Measurements from ENCODE around the gene SLIRP.
"Not testable (repeated sequence)": the region's sequence is repeated elsewhere in the genome, so short reads cannot be mapped to it uniquely, and the experiment has no call there.

The SLIRP gene

GRCh38 chr14:77707724-77708408 lies at the start of gene SLIRP, which contains the start of gene ALKBH1:
Gene SLIRP (plus strand): TSS chr14:77708103. CDS start chr14:77708112, 9 bp downstream.
Gene ALKBH1 (minus strand): TSS chr14:77708023. CDS start chr14:77708004, 19 bp downstream.
- DNase-seq (ENCODE audit: low spot score), result peak; percentile 89

- no peak for DNase-seq (ENCODE audit: low spot score)
These were observed 48.1 kb upstream of the SLIRP start for GRCh38 chr14:77659831-77660230.

GRCh38 chr14:77660754-77661153 lies 47.1 kb upstream of the SLIRP start:
- no peak for DNase-seq (ENCODE audit: low spot score)

- DNase-seq (ENCODE audit: low spot score), result not testable (repeated sequence)
These were observed 46.3 kb upstream of the SLIRP start for GRCh38 chr14:77661562-77661961.

- DNase-seq (ENCODE audit: low spot score), result no peak
These were observed 44.6 kb upstream of the SLIRP start for GRCh38 chr14:77663293-77663692.

GRCh38 chr14:77667331-77667730 lies 40.6 kb upstream of the SLIRP start:
- no peak for DNase-seq (ENCODE audit: low spot score)

- no peak for DNase-seq (ENCODE audit: low spot score)
These were observed 34.7 kb upstream of the SLIRP start for GRCh38 chr14:77673193-77673592.

- DNase-seq (ENCODE audit: low spot score), result no peak
These were observed 33.0 kb upstream of the SLIRP start for GRCh38 chr14:77674931-77675330.

- DNase-seq (ENCODE audit: low spot score), result peak; percentile 57
These were observed 26.4 kb upstream of the SLIRP start for GRCh38 chr14:77681196-77682157.

GRCh38 chr14:77682158-77682553 lies 25.7 kb upstream of the SLIRP start:
- peak; percentile 28 for DNase-seq (ENCODE audit: low spot score)

- no peak for DNase-seq (ENCODE audit: low spot score)
These were observed 16.6 kb upstream of the SLIRP start for GRCh38 chr14:77691259-77691658.

GRCh38 chr14:77707355-77707723 lies 564 bp upstream of the SLIRP start:
- peak; percentile 31 for DNase-seq (ENCODE audit: low spot score)

GRCh38 chr14:77708749-77709148 lies 846 bp downstream of the SLIRP start:
- DNase-seq (ENCODE audit: low spot score), result no peak

- DNase-seq (ENCODE audit: low spot score), result no peak
These were observed 1.5 kb downstream of the SLIRP start for GRCh38 chr14:77709412-77709811.

- no peak for DNase-seq (ENCODE audit: low spot score)
These were observed 2.5 kb downstream of the SLIRP start for GRCh38 chr14:77710364-77710763.

- no peak for DNase-seq (ENCODE audit: low spot score)
These were observed 7.0 kb downstream of the SLIRP start for GRCh38 chr14:77714926-77715325.

GRCh38 chr14:77717608-77718305 lies 9.9 kb downstream of the SLIRP start:
- no peak for DNase-seq (ENCODE audit: low spot score)

- no peak for DNase-seq (ENCODE audit: low spot score)
These were observed 13.5 kb downstream of the SLIRP start for GRCh38 chr14:77721437-77721836.

- no peak for DNase-seq (ENCODE audit: low spot score)
These were observed 14.4 kb downstream of the SLIRP start for GRCh38 chr14:77722301-77722700.

GRCh38 chr14:77730976-77731497 lies 23.1 kb downstream of the SLIRP start:
- no peak for DNase-seq (ENCODE audit: low spot score)

GRCh38 chr14:77738559-77739250 lies 30.8 kb downstream of the SLIRP start:
- no peak for DNase-seq (ENCODE audit: low spot score)

- DNase-seq (ENCODE audit: low spot score), result no peak
These were observed 33.5 kb downstream of the SLIRP start for GRCh38 chr14:77741438-77741837.

Data from LoVo (cell line).